Esophagus squamous epithelium (tissue), 5 donors: ENCODE data around the gene CAMK1D. TPM values are rescaled to one million over a fixed set of nuclear protein-coding genes. Genes with fewer than 3 reads are reported as not detected.

ENCODE experiments used
- DNase-seq: peaks from one replicate; lab custom pipeline; 2025; lab: John Stamatoyannopoulos, UW
- H3K27ac ChIP-seq, 4 donors: fragments of 200-600 bp; sonication (generic); one replicate each; pipeline ENCODE4 v1.5.1; 2016 to 2019; ENCODE audit warnings: mild to moderate bottlenecking in 1 of 4
- H3K27me3 ChIP-seq, 4 donors: fragments of 200-600 bp; sonication (generic); 1 replicate in 3 of 4; 2 replicates in 1 of 4; pipeline versions ENCODE4 v1.5.1 to v1.6.0; 2017 to 2021; ENCODE audit warnings: antibody characterized with exemption in 1 of 4
- H3K36me3 ChIP-seq, 3 donors: fragments of 200-600 bp; sonication (generic); one replicate each; pipeline ENCODE4 v1.5.1; 2016 to 2019
- H3K4me1 ChIP-seq, 3 donors: fragments of 200-600 bp; sonication (generic); one replicate each; pipeline ENCODE4 v1.5.1; 2017 to 2019
- H3K4me3 ChIP-seq, 4 donors: fragments of 200-600 bp; sonication (generic); 1 replicate in 3 of 4; 2 replicates in 1 of 4; pipeline ENCODE4 v1.5.1; 2016 to 2019; ENCODE audit warnings: mild to moderate bottlenecking in 2 of 4, moderate library complexity in 1 of 4
- H3K9me3 ChIP-seq, 3 donors: fragments of 200-600 bp; sonication (generic); one replicate each; pipeline ENCODE4 v1.5.1; 2016 to 2019
- CTCF ChIP-seq, 6 experiments: fragments of 450-650 bp in 4 of 6; fragments of 200-600 bp in 2 of 6; sonication (generic) in 2 of 6; IDR thresholded peaks; one replicate each; pipeline ENCODE4 v1.5.1; 2016 to 2019; ENCODE audit warnings: antibody characterized with exemption in 6 of 6, mild to moderate bottlenecking in 4 of 6, moderate library complexity in 4 of 6
- POLR2A ChIP-seq, 4 donors: fragments of 450-650 bp; IDR thresholded peaks; one replicate each; pipeline ENCODE4 v1.6.1; 2017; ENCODE audit warnings: antibody characterized with exemption in 4 of 4, mild to moderate bottlenecking in 4 of 4, moderate library complexity in 3 of 4
- WGBS, 2 donors: methylation state at CpG; one replicate each; pipeline ENCODE4 v1.1.5; 2018; 5-methylcytosine and 5-hydroxymethylcytosine counted together
- intact Hi-C: fragments of 100-400 bp; cut with DNase I; formaldehyde crosslinking; loops from one replicate; pipeline ENCODE4 v1.15.0; 2022
- total RNA-seq, 4 donors: library from RNA; depleted of rRNA; stranded (reverse); fragments of >200 nt; gene quantifications; one replicate each; pipeline ENCODE4 v1.1.0, GENCODE V29; 2016
- donor health status: DM: yes; HTN: yes; CAD: no.

CAMK1D gene
- total RNA-seq, 4 donors from 2014 or later, result 3.8 to 11.8 (median 9.9) TPM

GRCh38 chr10:12637649-12638048 lies 288.3 kb downstream of the CAMK1D start:
- DNase-seq, result no peak
- intact Hi-C loops, result no loop called here
- H3K9me3 ChIP-seq, result no peaks in the 10 kb centered on the region
- no peaks in the 10 kb centered on the region for H3K27me3 ChIP-seq
- H3K4me1 ChIP-seq, result peaks cover 0 to 10% (median 4%) of the 10 kb centered on the region in 3 donors
- no peak for TF ChIP-seq POLR2A (IDR thresholded peaks at IDR 0.05)
- no peak overlapping the region for H3K27ac ChIP-seq
- WGBS, 2 donors, result 92 to 99% methylated on average over 5 to 8 of the region's 8 CpGs
- no peak overlapping the region for H3K4me3 ChIP-seq
- no peaks in the 10 kb centered on the region for H3K36me3 ChIP-seq

- Histone ChIP-seq H3K36me3 (no peaks in the 10 kb centered on the region), H3K4me3 (no peak overlapping the region), H3K9me3 (no peaks in the 10 kb centered on the region), H3K27ac (no peak overlapping the region), H3K27me3 (no peaks in the 10 kb centered on the region), H3K4me1 (peaks cover 0 to 10% (median 4%) of the 10 kb centered on the region in 3 donors)
- intact Hi-C loops, result no loop called here
- DNase-seq, result no peak
- TF ChIP-seq POLR2A (IDR thresholded peaks at IDR 0.05), result no peak
- WGBS, 2 donors, result 59 to 69% methylated on average over 7 of the region's 7 CpGs
Measured at GRCh38 chr10:12638103-12638502, 288.8 kb downstream of the CAMK1D start.

GRCh38 chr10:12638781-12639180 lies 289.4 kb downstream of the CAMK1D start:
- TF ChIP-seq CTCF (IDR thresholded peaks at IDR 0.05) (no peak), POLR2A (IDR thresholded peaks at IDR 0.05) (no peak)
- DNase-seq, result no peak
- Histone ChIP-seq H3K27me3 (no peaks in the 10 kb centered on the region), H3K9me3 (no peaks in the 10 kb centered on the region), H3K36me3 (no peaks in the 10 kb centered on the region), H3K27ac (no peak overlapping the region), H3K4me1 (peaks cover 0 to 10% (median 4%) of the 10 kb centered on the region in 3 donors), H3K4me3 (no peak overlapping the region)
- 87 to 95% methylated on average over 10 to 11 of the region's 11 CpGs for WGBS, 2 donors
- intact Hi-C loops, result no loop called here

GRCh38 chr10:12639996-12640944 lies 290.9 kb downstream of the CAMK1D start:
- TF ChIP-seq POLR2A (IDR thresholded peaks at IDR 0.05) (no peak), CTCF (IDR thresholded peaks at IDR 0.05) (no peak)
- intact Hi-C loops, result no loop called here
- Histone ChIP-seq H3K36me3 (no peaks in the 10 kb centered on the region), H3K27ac (no peak overlapping the region), H3K27me3 (no peaks in the 10 kb centered on the region), H3K9me3 (no peaks in the 10 kb centered on the region), H3K4me3 (no peak overlapping the region), H3K4me1 (peaks cover 0 to 10% (median 4%) of the 10 kb centered on the region in 3 donors)
- no peak for DNase-seq
- 85 to 89% methylated on average over 12 of the region's 12 CpGs for WGBS, 2 donors

- Histone ChIP-seq H3K36me3 (no peaks in the 10 kb centered on the region), H3K27me3 (no peaks in the 10 kb centered on the region), H3K9me3 (no peaks in the 10 kb centered on the region), H3K4me3 (no peak overlapping the region), H3K4me1 (peaks cover 0 to 10% (median 4%) of the 10 kb centered on the region in 3 donors), H3K27ac (no peak overlapping the region)
- intact Hi-C loops, result no loop called here
- DNase-seq, result no peak
- no peak for TF ChIP-seq CTCF (IDR thresholded peaks at IDR 0.05)
- no peak for TF ChIP-seq POLR2A (IDR thresholded peaks at IDR 0.05)
- 90 to 91% methylated on average over 7 of the region's 7 CpGs for WGBS, 2 donors
Measured at GRCh38 chr10:12642036-12642435, 292.7 kb downstream of the CAMK1D start.

GRCh38 chr10:12643279-12643678 lies 293.9 kb downstream of the CAMK1D start:
- no peaks in the 10 kb centered on the region for H3K36me3 ChIP-seq
- H3K27ac ChIP-seq, result no peak overlapping the region
- peaks cover 0 to 3% (median 0%) of the 10 kb centered on the region in 3 donors for H3K4me1 ChIP-seq
- no peak overlapping the region for H3K4me3 ChIP-seq
- TF ChIP-seq POLR2A (IDR thresholded peaks at IDR 0.05) (no peak), CTCF (IDR thresholded peaks at IDR 0.05) (no peak)
- DNase-seq, result no peak
- WGBS, 2 donors, result 88 to 92% methylated on average over 15 to 17 of the region's 17 CpGs
- H3K27me3 ChIP-seq, result no peaks in the 10 kb centered on the region
- intact Hi-C loops, result no loop called here
- no peaks in the 10 kb centered on the region for H3K9me3 ChIP-seq
